Measurements from ENCODE around the gene DPYD. TPM values are rescaled to one million over a fixed set of nuclear protein-coding genes. Genes with fewer than 3 reads are reported as not detected.

The DPYD gene
- total RNA-seq, 1 donor from 2014 or later = 45.7 TPM

- ATAC-seq = no peak
Observed at GRCh38 chr1:97744977-97745376, 175.9 kb downstream of the DPYD start.

GRCh38 chr1:97743129-97743528 is 177.7 kb downstream of the DPYD start:
- ATAC-seq (no peak), DNase-seq (ENCODE audit: low spot score) (no peak)
- intact Hi-C loops (cut with DNase I) = no loop called here

More at GRCh38 chr1:97744977-97745376, 175.9 kb downstream of the DPYD start:
- DNase-seq (ENCODE audit: low spot score) = no peak
- intact Hi-C loops (cut with DNase I) = no loop called here

- ATAC-seq = no peak
- no peak for DNase-seq (ENCODE audit: low spot score)
- intact Hi-C loops (cut with DNase I) = no loop called here
Observed at GRCh38 chr1:97740891-97741290, 179.9 kb downstream of the DPYD start.

GRCh38 chr1:97739596-97740103 is 181.2 kb downstream of the DPYD start:
- DNase-seq (ENCODE audit: low spot score) (no peak), ATAC-seq (no peak)
- intact Hi-C loops (cut with DNase I) = no loop called here

- intact Hi-C loops (cut with DNase I) = no loop called here
- DNase-seq (ENCODE audit: low spot score) (no peak), ATAC-seq (no peak)
Observed at GRCh38 chr1:97738270-97738669, 182.6 kb downstream of the DPYD start.

GRCh38 chr1:97730271-97730670 is 190.6 kb downstream of the DPYD start:
- intact Hi-C loops (cut with DNase I) = no loop called here
- DNase-seq (ENCODE audit: low spot score) = no peak
- ATAC-seq = no peak

- ATAC-seq = no peak
- intact Hi-C loops (cut with DNase I) = no loop called here
Observed at GRCh38 chr1:97728436-97728835, 192.4 kb downstream of the DPYD start.

GRCh38 chr1:97727029-97727428 is 193.8 kb downstream of the DPYD start:
- ATAC-seq = no peak
- intact Hi-C loops (cut with DNase I) = no loop called here
- DNase-seq (ENCODE audit: low spot score) = no peak

More at GRCh38 chr1:97728436-97728835, 192.4 kb downstream of the DPYD start:
- DNase-seq (ENCODE audit: low spot score) = no peak

GRCh38 chr1:97726386-97726785 is 194.4 kb downstream of the DPYD start:
- intact Hi-C loops (cut with DNase I) = no loop called here
- DNase-seq (ENCODE audit: low spot score) (no peak), ATAC-seq (no peak)

GRCh38 chr1:97721221-97721620 is 199.6 kb downstream of the DPYD start:
- no peak for DNase-seq (ENCODE audit: low spot score)
- intact Hi-C loops (cut with DNase I) = no loop called here
- no peak for ATAC-seq

- intact Hi-C loops (cut with DNase I) = no loop called here
- ATAC-seq = no peak
- no peak for DNase-seq (ENCODE audit: low spot score)
Observed at GRCh38 chr1:97712980-97713379, 207.9 kb downstream of the DPYD start.

- intact Hi-C loops (cut with DNase I) = no loop called here
- no peak for DNase-seq (ENCODE audit: low spot score)
- ATAC-seq = no peak
Observed at GRCh38 chr1:97711858-97712257, 209.0 kb downstream of the DPYD start.

GRCh38 chr1:97693601-97694000 is 227.2 kb downstream of the DPYD start:
- intact Hi-C loops (cut with DNase I) = no loop called here
- DNase-seq (ENCODE audit: low spot score) = no peak
- no peak for ATAC-seq

GRCh38 chr1:97691325-97691724 is 229.5 kb downstream of the DPYD start:
- ATAC-seq = no peak
- intact Hi-C loops (cut with DNase I) = no loop called here
- no peak for DNase-seq (ENCODE audit: low spot score)

GRCh38 chr1:97685360-97685759 is 235.5 kb downstream of the DPYD start:
- intact Hi-C loops (cut with DNase I) = no loop called here
- no peak for ATAC-seq
- no peak for DNase-seq (ENCODE audit: low spot score)

- ATAC-seq = no peak
- DNase-seq (ENCODE audit: low spot score) = no peak
- intact Hi-C loops (cut with DNase I) = no loop called here
Observed at GRCh38 chr1:97680894-97681293, 239.9 kb downstream of the DPYD start.

- intact Hi-C loops (cut with DNase I) = no loop called here
- DNase-seq (ENCODE audit: low spot score) = no peak
- ATAC-seq = no peak
Observed at GRCh38 chr1:97680470-97680869, 240.4 kb downstream of the DPYD start.

- intact Hi-C loops (cut with DNase I) = no loop called here
- ATAC-seq (no peak), DNase-seq (ENCODE audit: low spot score) (no peak)
Observed at GRCh38 chr1:97677702-97678101, 243.1 kb downstream of the DPYD start.

- intact Hi-C loops (cut with DNase I) = no loop called here
- DNase-seq (ENCODE audit: low spot score) = no peak
- no peak for ATAC-seq
Observed at GRCh38 chr1:97674517-97674916, 246.3 kb downstream of the DPYD start.

GRCh38 chr1:97668945-97669344 is 251.9 kb downstream of the DPYD start:
- intact Hi-C loops (cut with DNase I) = no loop called here
- ATAC-seq (no peak), DNase-seq (ENCODE audit: low spot score) (no peak)

GRCh38 chr1:97660431-97661105 is 260.3 kb downstream of the DPYD start:
- DNase-seq (ENCODE audit: low spot score) (no peak), ATAC-seq (no peak)
- intact Hi-C loops (cut with DNase I) = no loop called here

All from sciatic nerve (tissue), 2 donors.